HepG2 (cell line): Measurements from ENCODE around the gene MCF2L. TPM values are rescaled to one million over a fixed set of nuclear protein-coding genes. Genes with fewer than 3 reads are reported as not detected.

Experiments
- ATAC-seq: fragments of 200-7000 bp; cut with Tn5 transposase; 3 replicates; pipeline ENCODE4 v1.9.1; 2020; ENCODE audit warnings: mild to moderate bottlenecking, moderate library complexity
- BruUV-seq: library from RNA; stranded (reverse); fragments of 400-500 nt; replicated peaks from 2 replicates; lab custom pipeline; 2021; lab: Mats Ljungman, UMichigan
- CTCF ChIA-PET: fragments of 300-600 bp; formaldehyde crosslinking; extraction: SDS; loops from one replicate; lab custom pipeline; 2021; ENCODE audit warnings: low total read pairs, inconsistent platforms, low intra/inter-chr PET ratio; lab: Yijun Ruan, JAX
- POLR2A ChIA-PET: fragments of 350-600 bp; sonication (Branson Sonifier 250); formaldehyde crosslinking; loops from one replicate; lab custom pipeline; 2020; ENCODE audit warnings: antibody characterized with exemption, inconsistent platforms; lab: Yijun Ruan, JAX
- DNase-seq: peaks from one replicate; pipeline ENCODE4 v3.0.0-alpha.2; 2015; ENCODE audit warnings: low spot score
- FAIRE-seq: peaks from 3 replicates; lab custom pipeline; 2011; peaks lifted over from hg19 to GRCh38; lab: Jason Lieb, UNC
- H2AFZ ChIP-seq: one replicate; pipeline ENCODE4 v1.6.1; 2011; ENCODE audit warnings: low read length, inconsistent platforms
- H3K27ac ChIP-seq: fragments of 300-600 bp; 3 replicates; pipeline ENCODE4 v1.8.0; 2011; ENCODE audit warnings: mixed run types, mild to moderate bottlenecking, mixed read lengths, low read length, inconsistent platforms; ENCODE audit not compliant: insufficient read depth; ENCODE audit errors: extremely low read length
- H3K27me3 ChIP-seq, 2 experiments: fragments of 200-600 bp in 1 of 2; 2 replicates in 1 of 2; 3 replicates in 1 of 2; pipeline versions ENCODE4 v1.6.0 to v1.8.0; 2011; ENCODE audit warnings: low read length in 2 of 2, mild to moderate bottlenecking in 2 of 2, moderate library complexity in 2 of 2, inconsistent platforms in 1 of 2; ENCODE audit not compliant: insufficient read depth in 2 of 2, control insufficient read depth in 1 of 2
- H3K36me3 ChIP-seq, 2 experiments: fragments of 200-600 bp in 1 of 2; replicated peaks in 1 of 2; 2 replicates in 1 of 2; 3 replicates in 1 of 2; pipeline versions ENCODE4 v1.5.1 to v1.8.0; 2011; ENCODE audit warnings: low read length in 2 of 2, inconsistent platforms in 1 of 2; ENCODE audit not compliant: insufficient read depth in 2 of 2, control insufficient read depth in 1 of 2
- H3K4me1 ChIP-seq: 2 replicates; pipeline ENCODE4 v1.5.1; 2012; ENCODE audit warnings: low read length, inconsistent platforms; ENCODE audit not compliant: insufficient read depth
- H3K4me2 ChIP-seq: 2 replicates; pipeline ENCODE4 v1.6.0; 2011; ENCODE audit warnings: low read depth, low read length, inconsistent platforms
- H3K4me3 ChIP-seq, 3 experiments: fragments of 200-600 bp in 1 of 3; sonication (generic), shearing (Covaris generic) in 1 of 3; replicated peaks in 1 of 3; 2 replicates each; pipeline ENCODE4 v1.5.1; 2011 to 2016; ENCODE audit warnings: low read length in 3 of 3, inconsistent platforms in 2 of 3, low read depth in 2 of 3, mild to moderate bottlenecking in 2 of 3, control low read depth in 1 of 3, mixed read lengths in 1 of 3; ENCODE audit not compliant: insufficient read depth in 1 of 3
- H3K79me2 ChIP-seq: one replicate; pipeline ENCODE4 v1.6.1; 2011; ENCODE audit warnings: low read length, inconsistent platforms; ENCODE audit not compliant: insufficient read depth
- H3K9ac ChIP-seq: 2 replicates; pipeline ENCODE4 v1.6.0; 2011; ENCODE audit warnings: mild to moderate bottlenecking, low read depth, low read length, inconsistent platforms; ENCODE audit not compliant: insufficient read depth
- H3K9me3 ChIP-seq: 2 replicates; pipeline ENCODE4 v1.5.1; 2012; ENCODE audit warnings: mild to moderate bottlenecking, low read length
- H4K20me1 ChIP-seq: 2 replicates; pipeline ENCODE4 v1.6.0; 2011; ENCODE audit warnings: inconsistent platforms, mild to moderate bottlenecking, low read length, moderate library complexity; ENCODE audit not compliant: insufficient read depth
- BCLAF1 ChIP-seq: fragments of 450-650 bp; IDR thresholded peaks from 2 replicates; pipeline ENCODE4 v1.6.1; 2017; ENCODE audit warnings: mild to moderate bottlenecking
- GPN1 ChIP-seq: sonication (generic); formaldehyde crosslinking; IDR thresholded peaks from 2 replicates; pipeline ENCODE4 v1.5.1; 2020; ENCODE audit warnings: missing genetic modification reagents, borderline replicate concordance
- HNRNPLL ChIP-seq: fragments of 200-400 bp; formaldehyde crosslinking; IDR thresholded peaks from 2 replicates; pipeline ENCODE4 v1.6.1; 2017; ENCODE audit warnings: mild to moderate bottlenecking, low read depth, low read length; ENCODE audit not compliant: poor library complexity, severe bottlenecking
- IRF1 ChIP-seq: sonication (generic); formaldehyde crosslinking; IDR thresholded peaks from 2 replicates; pipeline ENCODE4 v1.4.0; 2020; ENCODE audit warnings: low read depth, mild to moderate bottlenecking, missing genetic modification reagents
- KLF13 ChIP-seq: sonication (generic); formaldehyde crosslinking; IDR thresholded peaks from 2 replicates; pipeline ENCODE4 v1.4.0; 2020; ENCODE audit warnings: mild to moderate bottlenecking, missing genetic modification reagents
- POLR2G ChIP-seq: fragments of 200-400 bp; formaldehyde crosslinking; IDR thresholded peaks from 2 replicates; pipeline ENCODE4 v1.6.1; 2018; ENCODE audit warnings: mild to moderate bottlenecking, low read depth, low read length, moderate library complexity
- SMAD9 ChIP-seq: sonication (generic); formaldehyde crosslinking; IDR thresholded peaks from 2 replicates; pipeline ENCODE4 v1.5.1; 2020; ENCODE audit warnings: mild to moderate bottlenecking, missing genetic modification reagents
- SNAI1 ChIP-seq: sonication (generic); formaldehyde crosslinking; IDR thresholded peaks from 2 replicates; pipeline ENCODE4 v1.5.0; 2020; ENCODE audit warnings: mild to moderate bottlenecking, missing genetic modification reagents, borderline replicate concordance
- SOX6 ChIP-seq, 2 experiments: fragments of 450-650 bp in 1 of 2; sonication (generic) in 1 of 2; formaldehyde crosslinking in 1 of 2; IDR thresholded peaks; 2 replicates each; pipeline versions ENCODE4 v1.4.0 to v1.6.1; 2017 to 2020; ENCODE audit warnings: antibody characterized with exemption in 1 of 2, mild to moderate bottlenecking in 1 of 2, missing genetic modification reagents in 1 of 2
- STAT5B ChIP-seq: sonication (generic); formaldehyde crosslinking; IDR thresholded peaks from 2 replicates; pipeline ENCODE4 v1.4.0; 2020; ENCODE audit warnings: missing genetic modification reagents
- ZFP41 ChIP-seq: sonication (generic); formaldehyde crosslinking; IDR thresholded peaks from 2 replicates; pipeline ENCODE4 v1.4.0; 2020; ENCODE audit warnings: mild to moderate bottlenecking, missing genetic modification reagents, borderline replicate concordance
- ZNF230 ChIP-seq: sonication (generic); formaldehyde crosslinking; IDR thresholded peaks from 2 replicates; pipeline ENCODE4 v1.4.0; 2020; ENCODE audit warnings: mild to moderate bottlenecking, missing genetic modification reagents
- ZNF816 ChIP-seq: sonication (generic); formaldehyde crosslinking; IDR thresholded peaks from 2 replicates; pipeline ENCODE4 v1.8.0; 2022; ENCODE audit warnings: missing genetic modification reagents, mild to moderate bottlenecking, borderline replicate concordance
- WGBS: methylation state at CpG from one replicate; pipeline ENCODE4 v1.1.6; 2017; ENCODE audit warnings: low lambda C conversion rate; 5-methylcytosine and 5-hydroxymethylcytosine counted together
- in situ Hi-C: cut with HindIII; loops from 2 replicates; pipeline ENCODE4 v1.10.0; 2017; ENCODE audit warnings: low pct_unique_long_range_greater_than_20kb; ENCODE audit not compliant: extremely low pct_ligation_motif_present
- intact Hi-C: fragments of 100-400 bp; cut with micrococcal nuclease; formaldehyde crosslinking; loops from one replicate; pipeline ENCODE4 v1.10.0; 2022; ENCODE audit not compliant: unreplicated experiment
- polyA plus RNA-seq, 8 experiments: library from polyadenylated mRNA; depleted of rRNA in 3 of 8; stranded (reverse) in 7 of 8; unstranded in 1 of 8; fragments of >200 nt; fragmentation: Illumina TruSeq in 4 of 8; extraction: Trizol in 4 of 8; gene quantifications; 2 replicates each; pipeline versions ENCODE4 v1.2.1 to v1.2.3, GENCODE V29; 2011 to 2016; ENCODE audit warnings: low read depth in 4 of 8, missing spikeins in 1 of 8, mixed read lengths in 1 of 8; ENCODE audit not compliant: insufficient read depth in 1 of 8
- total RNA-seq, 5 experiments: library from RNA; depleted of rRNA; stranded (reverse); fragments of >200 nt; fragmentation: Illumina TruSeq; extraction: Trizol; gene quantifications; 2 replicates each; pipeline ENCODE4 v1.2.3, GENCODE V29; 2016; ENCODE audit warnings: low read depth in 1 of 5
- TF ChIP-seq, protein P1 (sequence below): sonication (generic); formaldehyde crosslinking; IDR thresholded peaks from 2 replicates; pipeline ENCODE4 v1.5.0; 2020; ENCODE audit warnings: missing genetic modification reagents

MCF2L gene
- total and polyA plus RNA-seq, 2 of the 13 experiments (the other 11 are each of a cell fraction or from before 2014, with no cell fraction given): 19.4 to 28.4 TPM

DNA sequence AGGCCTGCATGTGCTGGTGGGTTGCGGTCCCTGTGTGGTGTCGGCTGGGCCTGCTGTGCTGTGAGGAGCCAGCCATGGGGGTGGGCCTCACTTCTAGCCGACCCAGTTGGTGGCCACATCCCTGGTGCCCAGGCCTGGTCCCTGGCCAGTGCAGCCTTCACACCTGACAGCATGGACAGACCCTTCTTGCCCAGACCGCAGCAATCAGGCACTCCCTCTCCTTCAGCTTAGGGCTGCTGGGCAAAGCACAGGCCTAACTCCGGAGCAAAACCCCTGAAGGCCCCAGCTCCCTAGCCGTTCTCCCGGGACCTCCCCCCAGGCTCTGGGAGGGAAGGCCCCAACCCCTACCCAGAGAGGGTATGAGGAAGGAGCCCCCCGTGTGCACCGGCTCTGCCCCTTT, 6.6 kb upstream of the MCF2L start:
- BruUV-seq: no TSS peak
- no peak for ATAC-seq
- no peaks in the 10 kb centered on the region for H4K20me1 ChIP-seq
- ChIA-PET POLR2A (no interaction called here), CTCF (no interaction called here)
- in situ Hi-C loops: no loop called here
- intact Hi-C loops: no loop called here
- no peaks in the 10 kb centered on the region for H3K27me3 ChIP-seq
- FAIRE-seq: no peak
- H3K79me2 ChIP-seq: no peaks in the 10 kb centered on the region
- peaks cover 28% of the 10 kb centered on the region for H3K4me1 ChIP-seq
- no peak overlapping the region for H3K4me3 ChIP-seq
- no peak overlapping the region for H3K4me2 ChIP-seq
- WGBS: 73% methylated on average over 3 of the region's 9 CpGs
- no peaks in the 10 kb centered on the region for H3K9me3 ChIP-seq
- no peak overlapping the region for H3K9ac ChIP-seq
- H2AFZ ChIP-seq: no peak overlapping the region
- DNase-seq: no peak
- H3K27ac ChIP-seq: no peak overlapping the region
- no peaks in the 10 kb centered on the region for H3K36me3 ChIP-seq
- TF ChIP-seq IRF1 (no peak), POLR2G (no peak), KLF13 (CRISPR knock-in tag) (no peak), HNRNPLL (peak; percentile 25), STAT5B (CRISPR knock-in tag) (no peak)
- TF ChIP-seq, all 625 proteins: peak for 1

- Histone ChIP-seq H3K27me3 (no peaks in the 10 kb centered on the region), H3K4me1 (peaks cover 27% of the 10 kb centered on the region), H3K9me3 (no peaks in the 10 kb centered on the region), H3K27ac (no peak overlapping the region), H3K79me2 (no peaks in the 10 kb centered on the region), H2AFZ (no peak overlapping the region), H4K20me1 (no peaks in the 10 kb centered on the region), H3K4me2 (no peak overlapping the region), H3K9ac (no peak overlapping the region), H3K36me3 (no peaks in the 10 kb centered on the region; a peak in 1 of 5 replicates), H3K4me3 (no peak overlapping the region)
- in situ Hi-C loops: no loop called here
- ATAC-seq (no peak), FAIRE-seq (no peak), DNase-seq (no peak)
- ChIA-PET CTCF (no interaction called here), POLR2A (no interaction called here)
- no TSS peak for BruUV-seq
- intact Hi-C loops: no loop called here
- WGBS: 84% methylated on average over 16 of the region's 16 CpGs
- TF ChIP-seq GPN1 (CRISPR knock-in tag) (no peak), ZFP41 (CRISPR knock-in tag) (no peak), ZNF816 (no peak), ZNF230 (CRISPR knock-in tag) (no peak), SMAD9 (CRISPR knock-in tag) (no peak), SOX6 (IDR thresholded peaks at IDR 0.05) (no peak), SOX6 (CRISPR knock-in tag; IDR thresholded peaks at IDR 0.05) (no peak), SNAI1 (CRISPR knock-in tag) (no peak), BCLAF1 (no peak)
- TF ChIP-seq, protein P1, sequence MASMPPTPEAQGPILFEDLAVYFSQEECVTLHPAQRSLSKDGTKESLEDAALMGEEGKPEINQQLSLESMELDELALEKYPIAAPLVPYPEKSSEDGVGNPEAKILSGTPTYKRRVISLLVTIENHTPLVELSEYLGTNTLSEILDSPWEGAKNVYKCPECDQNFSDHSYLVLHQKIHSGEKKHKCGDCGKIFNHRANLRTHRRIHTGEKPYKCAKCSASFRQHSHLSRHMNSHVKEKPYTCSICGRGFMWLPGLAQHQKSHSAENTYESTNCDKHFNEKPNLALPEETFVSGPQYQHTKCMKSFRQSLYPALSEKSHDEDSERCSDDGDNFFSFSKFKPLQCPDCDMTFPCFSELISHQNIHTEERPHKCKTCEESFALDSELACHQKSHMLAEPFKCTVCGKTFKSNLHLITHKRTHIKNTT (CRISPR knock-in tag): no peak
These were observed 5.9 kb upstream of the MCF2L start for GRCh38 chr13:112962911-112963625.
